NCI-H2107 treated with DMSO at 0.1 percent for 48 hours (cell line): ENCODE measurements around the gene ASMTL.
"Not testable (repeated sequence)": the region's sequence is repeated elsewhere in the genome, so short reads cannot be mapped to it uniquely, and the experiment has no call there.

Source experiments
- DNase-seq: peaks from one replicate; lab custom pipeline; 2025; ENCODE audit not compliant: unreplicated experiment; lab: John Stamatoyannopoulos, UW

Gene ASMTL

GRCh38 chrX:1442016-1442665 lies 10.6 kb downstream of the ASMTL start:
- DNase-seq, result no peak

DNA sequence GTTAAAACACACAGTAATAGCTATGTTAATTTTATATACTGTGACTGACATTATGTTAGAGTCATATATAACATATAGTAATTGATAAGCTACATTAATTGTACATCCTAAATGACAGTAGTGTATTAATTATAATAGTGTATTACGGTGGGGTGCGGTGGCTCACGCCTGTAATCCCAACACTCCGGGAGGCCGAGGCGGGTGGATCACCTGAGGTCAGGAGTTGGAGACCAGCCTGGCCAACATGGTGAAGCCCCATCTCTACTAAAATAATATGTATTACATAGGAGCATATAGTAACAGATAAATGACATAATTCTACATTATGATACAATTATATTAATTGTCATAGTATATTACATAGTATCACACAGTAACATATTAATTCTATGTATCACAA lies 12.2 kb downstream of the ASMTL start:
- DNase-seq, result no peak

- no peak for DNase-seq
Measured at GRCh38 chrX:1435241-1435895, 17.3 kb downstream of the ASMTL start.

GRCh38 chrX:1434871-1435240 lies 17.9 kb downstream of the ASMTL start:
- DNase-seq, result no peak

- DNase-seq, result no peak
Measured at GRCh38 chrX:1433646-1434357, 18.9 kb downstream of the ASMTL start.

- DNase-seq, result no peak
Measured at GRCh38 chrX:1430451-1430850, 22.3 kb downstream of the ASMTL start.

- DNase-seq, result no peak
Measured at GRCh38 chrX:1427756-1428155, 25.0 kb downstream of the ASMTL start.

- not testable (repeated sequence) for DNase-seq
Measured at GRCh38 chrX:1426321-1426720, 26.4 kb downstream of the ASMTL start.

DNA sequence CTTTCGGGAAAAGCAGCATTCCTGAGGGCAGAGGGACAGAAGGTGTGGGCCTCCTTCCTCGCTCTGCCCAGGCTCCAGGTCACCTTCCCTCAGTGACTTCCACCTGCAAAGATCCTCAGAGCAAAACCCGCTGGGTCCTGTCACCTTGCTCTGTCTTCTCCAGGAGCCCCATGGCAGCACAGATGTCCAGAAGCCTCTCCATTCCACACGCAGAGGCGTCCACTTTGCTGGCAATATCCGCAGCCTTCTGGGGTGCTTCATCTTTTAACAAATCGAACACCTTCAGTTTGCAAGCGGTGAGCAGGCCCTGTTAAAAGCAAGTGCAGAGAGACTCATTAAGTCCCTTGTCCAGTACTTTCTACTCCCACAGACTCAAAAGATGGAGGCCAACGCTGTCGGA lies 27.3 kb downstream of the ASMTL start:
- DNase-seq, result no peak

DNA sequence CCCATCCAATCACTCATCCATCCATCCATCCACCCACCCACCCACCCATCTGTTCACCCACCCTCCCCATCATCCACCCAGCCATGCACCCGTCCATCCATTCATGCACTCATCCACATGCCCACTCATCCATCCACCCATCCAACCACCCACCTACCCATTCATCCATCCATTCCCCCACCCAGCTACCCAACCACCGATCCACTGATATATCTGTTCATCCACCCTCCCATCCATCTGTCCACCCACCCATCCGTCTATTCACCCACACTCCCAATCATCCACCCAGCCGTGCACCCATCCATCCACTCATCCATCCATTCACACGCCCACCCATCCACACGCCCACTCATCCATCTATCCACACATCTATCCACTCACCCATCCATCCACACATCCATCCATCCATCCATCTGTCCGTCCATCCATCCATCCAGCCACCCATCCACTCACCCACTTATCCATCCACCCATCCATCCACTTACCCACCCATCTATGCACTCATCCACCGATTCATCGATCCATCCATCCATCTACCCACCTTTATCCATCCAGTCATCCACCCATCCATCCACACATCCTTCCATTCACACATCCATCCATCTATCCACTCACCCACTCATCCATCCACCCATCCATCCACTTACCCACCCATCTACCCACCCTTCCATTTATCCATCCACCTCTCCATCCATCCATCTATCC lies 28.4 kb downstream of the ASMTL start:
- DNase-seq, result no peak

DNA sequence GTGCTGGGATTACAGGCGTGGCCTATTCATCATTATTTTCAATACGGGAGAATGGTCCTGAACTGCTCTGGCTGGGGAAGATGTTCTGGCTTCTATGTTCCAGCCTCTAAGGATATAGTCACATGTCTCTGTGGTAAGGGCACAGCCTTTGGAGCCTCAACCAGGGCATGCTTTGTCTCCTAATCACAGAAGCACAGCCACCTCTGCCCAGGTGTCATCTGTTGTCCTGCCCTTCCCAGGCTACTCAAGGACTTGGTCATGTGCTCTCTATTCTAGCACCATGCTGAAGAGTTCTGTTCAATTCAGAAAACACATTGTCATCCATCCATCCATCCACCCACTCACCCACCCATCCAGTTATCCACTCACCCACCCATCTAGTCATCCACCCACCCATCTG lies 29.5 kb downstream of the ASMTL start:
- DNase-seq, result no peak

- no peak for DNase-seq
Measured at GRCh38 chrX:1422135-1422465, 30.6 kb downstream of the ASMTL start.

DNA sequence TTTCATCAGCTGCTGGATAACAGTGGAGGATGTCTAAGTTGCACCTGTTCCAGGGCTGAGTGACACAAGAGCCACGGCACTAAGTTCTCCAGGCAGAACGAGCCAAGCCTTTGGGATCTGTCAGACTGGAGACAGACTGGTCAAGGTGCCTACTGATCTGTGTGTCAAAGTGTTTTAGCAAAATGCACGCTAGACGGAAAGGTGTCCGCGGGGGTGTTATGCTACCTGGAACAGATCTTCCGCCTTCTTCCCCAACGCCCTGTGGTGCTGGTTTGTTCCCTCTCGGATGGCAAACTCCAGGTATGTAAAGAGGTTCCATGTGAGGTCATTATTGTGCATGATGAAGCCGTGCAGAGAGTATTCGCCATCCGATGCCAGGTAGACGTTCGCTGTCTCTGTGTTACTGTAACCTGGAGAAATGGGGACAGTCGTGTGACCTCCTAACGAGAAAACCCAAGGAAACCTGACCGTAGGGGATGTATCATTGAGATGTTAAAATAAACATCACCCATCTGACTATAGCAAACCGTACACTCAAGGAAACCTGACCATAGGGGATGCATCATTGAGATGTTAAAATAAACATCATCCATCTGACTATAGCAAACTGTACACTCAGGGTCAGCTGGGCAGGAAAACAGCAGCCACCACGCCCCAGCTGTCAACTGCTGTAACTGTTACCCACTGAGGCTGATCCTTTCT lies 31.1 kb downstream of the ASMTL start:
- no peak for DNase-seq

DNA sequence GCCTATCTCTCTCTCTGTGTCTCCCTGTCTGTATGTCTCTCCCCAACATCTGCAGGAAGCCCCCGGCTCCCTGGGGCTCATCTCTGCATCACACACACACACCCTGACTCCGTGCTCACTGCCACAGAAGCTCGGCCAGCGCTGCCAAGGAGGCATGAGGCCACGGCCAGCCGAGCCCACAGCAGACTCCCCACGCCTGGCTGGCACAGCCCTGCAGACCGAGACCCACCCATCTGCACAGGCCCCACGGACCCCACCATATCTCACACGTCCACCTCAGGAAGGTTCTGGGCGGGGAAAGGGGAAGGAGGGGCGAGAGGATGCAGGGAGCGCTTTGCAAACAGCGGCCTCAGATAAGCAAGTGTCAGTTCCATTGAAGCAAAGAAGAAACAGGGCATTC lies 32.3 kb downstream of the ASMTL start:
- no peak for DNase-seq

DNA sequence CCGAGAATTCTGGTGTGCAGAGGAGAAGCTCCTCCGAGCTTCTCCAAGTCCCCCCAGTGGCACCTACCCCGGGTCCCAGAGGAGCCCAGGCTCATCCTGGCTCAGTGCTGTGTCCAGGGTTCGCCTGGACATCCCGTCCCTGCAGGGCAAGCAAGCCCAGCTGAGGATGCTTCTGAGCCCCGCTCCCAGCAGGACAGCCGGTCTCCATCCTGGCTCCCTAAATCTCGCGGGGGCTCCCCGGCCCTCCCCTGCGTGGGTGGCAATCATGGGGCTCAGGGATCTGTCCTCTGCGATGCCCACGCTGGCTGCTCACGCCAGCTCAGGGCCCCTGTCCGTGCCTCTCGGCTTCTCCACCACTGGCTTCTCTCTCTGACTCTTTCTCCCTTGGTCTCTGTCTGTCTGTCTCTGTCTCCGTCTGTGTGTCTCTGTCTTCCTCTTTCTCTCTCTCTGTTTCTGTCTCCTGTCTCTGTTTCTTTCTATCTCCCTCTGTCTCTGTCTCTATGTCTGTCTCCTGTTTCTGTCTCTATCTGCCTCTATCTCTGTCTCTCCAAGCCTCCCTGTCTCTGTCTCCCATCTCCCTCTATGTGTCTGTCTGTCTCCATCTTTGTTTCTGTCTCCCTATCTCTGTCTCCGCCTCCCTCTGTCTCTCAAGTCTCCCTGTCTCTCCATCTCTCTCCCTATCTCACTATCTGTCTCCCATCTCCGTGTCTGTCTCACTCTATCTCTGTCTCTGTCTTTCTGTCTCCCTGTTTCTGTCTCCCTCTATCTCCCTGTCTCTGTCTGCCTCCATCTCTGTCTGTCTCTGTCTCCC lies 33.0 kb downstream of the ASMTL start:
- DNase-seq, result no peak

GRCh38 chrX:1418901-1419544 lies 33.7 kb downstream of the ASMTL start:
- no peak for DNase-seq

DNA sequence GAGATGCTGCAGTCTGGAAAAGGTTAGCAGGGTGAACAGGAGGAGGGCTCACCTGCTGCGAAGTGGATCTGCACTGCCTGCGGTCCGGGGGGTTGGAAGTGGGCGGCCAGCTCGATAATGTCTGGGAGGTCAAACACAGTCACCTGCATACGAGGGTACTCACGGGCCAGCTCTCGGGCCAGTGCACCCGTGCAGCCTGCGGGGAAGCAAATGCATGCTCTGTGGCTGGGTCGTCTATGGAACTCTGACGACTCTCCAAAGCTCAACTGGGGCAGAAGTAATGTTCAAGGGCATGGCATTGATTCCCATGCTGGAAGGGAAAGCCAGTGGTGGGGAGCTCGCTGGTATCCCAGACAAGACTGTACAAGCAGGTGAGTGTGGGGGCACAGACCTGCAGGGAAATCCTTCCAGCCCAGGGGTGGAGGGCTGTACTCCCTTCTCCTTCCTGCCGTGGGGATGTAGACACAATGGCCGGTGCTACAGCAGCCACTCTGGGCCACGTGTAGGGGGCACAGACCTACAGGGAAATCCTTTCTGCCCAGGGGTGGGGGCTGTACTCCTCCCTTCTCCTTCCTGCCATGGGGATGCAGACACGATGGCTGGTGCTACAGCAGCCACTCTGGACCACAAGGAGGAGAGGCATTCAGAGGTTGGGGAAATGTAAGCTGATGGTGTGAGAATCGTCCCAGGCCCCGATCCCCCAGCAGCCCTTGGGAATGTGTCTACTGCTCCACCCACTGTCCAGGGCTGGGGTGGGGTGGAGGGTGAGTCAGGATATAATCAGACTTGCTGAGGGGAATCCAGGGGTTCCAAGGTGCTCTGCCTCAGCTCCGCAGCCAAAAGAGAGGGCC lies 34.6 kb downstream of the ASMTL start:
- no peak for DNase-seq

DNA sequence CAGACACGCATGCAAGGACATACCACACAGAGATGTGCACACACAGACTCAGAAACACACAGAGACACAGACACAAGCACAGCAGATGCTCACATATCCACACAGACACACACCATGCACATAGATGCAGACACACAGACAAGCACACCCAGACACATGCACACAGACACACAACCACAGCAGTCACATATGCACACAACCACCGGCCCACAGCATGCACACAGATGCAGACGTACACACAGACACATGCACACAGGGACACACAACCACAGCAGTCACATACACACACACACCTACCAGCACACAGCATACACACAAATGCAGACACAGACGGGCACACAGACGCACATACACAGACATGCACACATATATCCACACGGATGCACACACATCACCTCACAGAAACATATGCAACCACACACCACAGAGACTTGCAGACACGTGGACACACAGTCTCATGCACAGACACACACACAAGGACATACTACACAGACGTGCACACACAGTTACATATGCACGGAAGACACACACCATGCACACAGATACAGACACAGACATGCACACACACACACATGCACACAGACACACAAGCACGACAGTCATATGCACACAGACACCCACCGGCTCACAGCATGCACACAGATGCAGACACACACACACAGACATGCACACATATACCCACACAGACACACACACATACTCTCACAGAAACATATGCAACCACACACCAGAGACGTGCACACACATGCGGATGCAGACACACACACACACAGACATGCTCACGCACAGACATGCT lies 35.5 kb downstream of the ASMTL start:
- no peak for DNase-seq
